Loucy (cell line): ENCODE data around the gene RBM17.

Source experiments
- H2AFZ ChIP-seq: fragments of 200-600 bp; sonication (generic); 2 replicates; pipeline ENCODE4 v1.6.0; 2016; ENCODE audit warnings: antibody characterized with exemption, mild to moderate bottlenecking, low read length, moderate library complexity
- H3F3A ChIP-seq: fragments of 200-600 bp; 2 replicates; pipeline ENCODE4 v1.6.0; 2016; ENCODE audit warnings: antibody characterized with exemption, low read depth, mild to moderate bottlenecking
- H3K27me3 ChIP-seq: fragments of 200-600 bp; sonication (generic); 2 replicates; pipeline ENCODE4 v1.6.1; 2014; ENCODE audit warnings: low read length, mild to moderate bottlenecking; ENCODE audit not compliant: insufficient read depth, poor library complexity, severe bottlenecking
- H3K36me3 ChIP-seq: fragments of 200-600 bp; sonication (generic); 2 replicates; pipeline ENCODE4 v1.6.1; 2016; ENCODE audit warnings: low read length; ENCODE audit not compliant: insufficient read depth
- H3K4me1 ChIP-seq: fragments of 200-600 bp; sonication (generic); 2 replicates; pipeline ENCODE4 v1.5.1; 2014; ENCODE audit warnings: low read length, mild to moderate bottlenecking; ENCODE audit not compliant: insufficient read depth, poor library complexity, severe bottlenecking
- H3K4me2 ChIP-seq: fragments of 200-600 bp; sonication (generic); 2 replicates; pipeline ENCODE4 v1.6.0; 2014; ENCODE audit warnings: antibody characterized with exemption, low read length, low read depth, mild to moderate bottlenecking; ENCODE audit not compliant: poor library complexity, severe bottlenecking
- H3K4me3 ChIP-seq: fragments of 200-600 bp; sonication (generic); 2 replicates; pipeline ENCODE4 v1.5.1; 2014; ENCODE audit warnings: low read length, mild to moderate bottlenecking, mixed read lengths; ENCODE audit not compliant: poor library complexity, severe bottlenecking
- H3K79me2 ChIP-seq: fragments of 200-600 bp; sonication (generic); 2 replicates; pipeline ENCODE4 v1.6.1; 2014; ENCODE audit warnings: low read length; ENCODE audit not compliant: insufficient read depth
- H3K9ac ChIP-seq: fragments of 200-600 bp; sonication (generic); 2 replicates; pipeline ENCODE4 v1.6.0; 2014; ENCODE audit warnings: mild to moderate bottlenecking, low read depth, low read length, moderate library complexity; ENCODE audit not compliant: poor library complexity, severe bottlenecking
- H3K9me2 ChIP-seq: fragments of 200-600 bp; sonication (generic); replicated peaks from 2 replicates; pipeline ENCODE4 v1.6.1; 2016; ENCODE audit warnings: low read depth, low read length, mixed read lengths
- H3K9me3 ChIP-seq: fragments of 200-600 bp; sonication (generic); 2 replicates; pipeline ENCODE4 v1.6.1; 2014; ENCODE audit warnings: mild to moderate bottlenecking, antibody characterized with exemption, low read length, low read depth; ENCODE audit not compliant: insufficient read depth
- H4K20me1 ChIP-seq: fragments of 200-600 bp; sonication (generic); 2 replicates; pipeline ENCODE4 v1.6.0; 2014; ENCODE audit warnings: antibody characterized with exemption, low read length, mild to moderate bottlenecking; ENCODE audit not compliant: insufficient read depth, poor library complexity, severe bottlenecking
- CTCF ChIP-seq: fragments of 200-600 bp; sonication (generic); conservative IDR thresholded peaks from 2 replicates; pipeline ENCODE4 v1.5.1; 2014; ENCODE audit warnings: mild to moderate bottlenecking, antibody characterized with exemption, low read length
- EZH2phosphoT487 ChIP-seq: fragments of 200-600 bp; IDR thresholded peaks from 2 replicates; pipeline ENCODE4 v1.6.1; 2018; ENCODE audit warnings: antibody characterized with exemption, mild to moderate bottlenecking, moderate library complexity, borderline replicate concordance

RBM17 gene

GRCh38 chr10:6136215-6137201 is 47.7 kb downstream of the RBM17 start:
- no peaks in the 10 kb centered on the region for H3F3A ChIP-seq
- no peaks in the 10 kb centered on the region for H3K9me2 ChIP-seq
- H3K4me1 ChIP-seq: peaks cover 13% of the 10 kb centered on the region
- no peaks in the 10 kb centered on the region for H3K79me2 ChIP-seq
- no peaks in the 10 kb centered on the region for H4K20me1 ChIP-seq
- H3K4me2 ChIP-seq: no peak overlapping the region
- H3K27me3 ChIP-seq: no peaks in the 10 kb centered on the region
- no peak overlapping the region for H2AFZ ChIP-seq
- no peak overlapping the region for H3K9ac ChIP-seq
- H3K4me3 ChIP-seq: no peak overlapping the region
- H3K36me3 ChIP-seq: no peaks in the 10 kb centered on the region
- no peak for TF ChIP-seq CTCF
- no peak for TF ChIP-seq EZH2phosphoT487
- H3K9me3 ChIP-seq: no peaks in the 10 kb centered on the region

- Histone ChIP-seq H3K36me3 (no peaks in the 10 kb centered on the region), H3K79me2 (no peaks in the 10 kb centered on the region), H3K9ac (no peak overlapping the region), H3K9me3 (no peaks in the 10 kb centered on the region), H3F3A (no peaks in the 10 kb centered on the region), H4K20me1 (no peaks in the 10 kb centered on the region), H3K4me3 (no peak overlapping the region), H2AFZ (no peak overlapping the region), H3K27me3 (no peaks in the 10 kb centered on the region), H3K4me1 (peaks cover 13% of the 10 kb centered on the region), H3K4me2 (no peak overlapping the region), H3K9me2 (no peaks in the 10 kb centered on the region)
- TF ChIP-seq EZH2phosphoT487 (no peak), CTCF (no peak)
Observed at GRCh38 chr10:6138456-6138855, 49.6 kb downstream of the RBM17 start.

GRCh38 chr10:6139470-6139869 is 50.6 kb downstream of the RBM17 start:
- no peak overlapping the region for H3K4me3 ChIP-seq
- H3K9ac ChIP-seq: peak overlapping the region; percentile 63
- H3K4me1 ChIP-seq: peaks cover 19% of the 10 kb centered on the region
- no peak overlapping the region for H2AFZ ChIP-seq
- H4K20me1 ChIP-seq: no peaks in the 10 kb centered on the region
- TF ChIP-seq CTCF: no peak
- TF ChIP-seq EZH2phosphoT487: no peak
- H3F3A ChIP-seq: no peaks in the 10 kb centered on the region
- H3K9me2 ChIP-seq: no peaks in the 10 kb centered on the region
- no peaks in the 10 kb centered on the region for H3K9me3 ChIP-seq
- peaks cover 6% of the 10 kb centered on the region; the same call in 1 of the 2 replicates for H3K79me2 ChIP-seq
- no peaks in the 10 kb centered on the region for H3K36me3 ChIP-seq
- H3K4me2 ChIP-seq: no peak overlapping the region
- H3K27me3 ChIP-seq: no peaks in the 10 kb centered on the region
